Liver (tissue), 9 donors: ENCODE measurements around the gene SGTB. TPM values are rescaled to one million over a fixed set of nuclear protein-coding genes. Genes with fewer than 3 reads are reported as not detected.

Experiments used
- DNase-seq: peaks from one replicate; pipeline ENCODE4 v3.0.0-alpha.2; 2017; ENCODE audit warnings: low spot score
- H3K27ac ChIP-seq, 2 donors: one replicate each; pipeline ENCODE4 v1.7.0; 2013; ENCODE audit warnings: inconsistent platforms in 2 of 2, low read length in 2 of 2, control low read depth in 1 of 2, low read depth in 1 of 2, mild to moderate bottlenecking in 1 of 2
- H3K27me3 ChIP-seq, 4 donors: one replicate each; pipeline versions ENCODE4 v1.6.1 to v1.7.0; 2013; ENCODE audit warnings: low read length in 3 of 4, inconsistent platforms in 1 of 4, mild to moderate bottlenecking in 1 of 4, moderate library complexity in 1 of 4; ENCODE audit not compliant: control insufficient read depth in 4 of 4, insufficient read depth in 4 of 4
- H3K36me3 ChIP-seq, 4 donors: one replicate each; pipeline versions ENCODE4 v1.6.1 to v1.7.0; 2013; ENCODE audit warnings: low read length in 3 of 4, mild to moderate bottlenecking in 3 of 4, low read depth in 1 of 4, moderate library complexity in 1 of 4; ENCODE audit not compliant: control insufficient read depth in 4 of 4, insufficient read depth in 3 of 4
- H3K4me1 ChIP-seq, 4 donors: one replicate each; pipeline versions ENCODE4 v1.6.1 to v1.7.0; 2013; ENCODE audit warnings: low read length in 3 of 4, mild to moderate bottlenecking in 3 of 4, moderate library complexity in 1 of 4; ENCODE audit not compliant: control insufficient read depth in 4 of 4, insufficient read depth in 4 of 4
- H3K4me3 ChIP-seq, 3 donors: one replicate each; pipeline versions ENCODE4 v1.6.1 to v1.7.0; 2013; ENCODE audit warnings: low read length in 3 of 3, control low read depth in 1 of 3, low read depth in 1 of 3, mild to moderate bottlenecking in 1 of 3
- H3K9ac ChIP-seq, 2 donors: one replicate each; pipeline ENCODE4 v1.7.0; 2013; ENCODE audit warnings: low read length in 2 of 2, mild to moderate bottlenecking in 2 of 2, moderate library complexity in 2 of 2, control low read depth in 1 of 2, low read depth in 1 of 2
- H3K9me3 ChIP-seq, 4 donors: one replicate each; pipeline versions ENCODE4 v1.6.1 to v1.7.0; 2013; ENCODE audit warnings: low read length in 3 of 4; ENCODE audit not compliant: control insufficient read depth in 4 of 4
- CTCF ChIP-seq: fragments of 150-350 bp; IDR thresholded peaks from 2 replicates; pipeline ENCODE4 v1.5.1; 2017; ENCODE audit warnings: improper control_type of control experiment, low read depth, low read length; ENCODE audit not compliant: missing input control
- FOXA1 ChIP-seq: IDR thresholded peaks from 2 replicates; pipeline ENCODE4 v1.6.1; 2016; ENCODE audit warnings: antibody characterized with exemption
- FOXA2 ChIP-seq: IDR thresholded peaks from 2 replicates; pipeline ENCODE4 v1.6.1; 2016; ENCODE audit warnings: antibody characterized with exemption
- GABPA ChIP-seq, 2 donors: IDR thresholded peaks in 1 of 2; conservative IDR thresholded peaks in 1 of 2; 2 replicates each; pipeline ENCODE4 v1.6.1; 2016; ENCODE audit warnings: antibody characterized with exemption in 2 of 2, mild to moderate bottlenecking in 1 of 2, moderate library complexity in 1 of 2
- HNF4A ChIP-seq, 2 donors: conservative IDR thresholded peaks; 2 replicates each; pipeline ENCODE4 v1.6.1; 2016; ENCODE audit warnings: antibody characterized with exemption in 2 of 2, mild to moderate bottlenecking in 2 of 2
- HNF4G ChIP-seq: IDR thresholded peaks from 2 replicates; pipeline ENCODE4 v1.6.1; 2016; ENCODE audit warnings: antibody characterized with exemption
- JUND ChIP-seq, 2 donors: IDR thresholded peaks; 2 replicates each; pipeline ENCODE4 v1.6.1; 2016; ENCODE audit warnings: antibody characterized with exemption in 2 of 2
- NR2F2 ChIP-seq: IDR thresholded peaks from 2 replicates; pipeline ENCODE4 v1.6.1; 2016; ENCODE audit warnings: antibody characterized with exemption
- RAD21 ChIP-seq, 2 donors: IDR thresholded peaks; 2 replicates each; pipeline ENCODE4 v1.6.1; 2016; ENCODE audit warnings: antibody characterized with exemption in 2 of 2, mild to moderate bottlenecking in 2 of 2
- RXRA ChIP-seq, 2 donors: IDR thresholded peaks; 2 replicates each; pipeline ENCODE4 v1.6.1; 2017 to 2018; ENCODE audit warnings: antibody characterized with exemption in 2 of 2, mild to moderate bottlenecking in 1 of 2
- SP1 ChIP-seq: IDR thresholded peaks from 2 replicates; pipeline ENCODE4 v1.6.1; 2018; ENCODE audit warnings: antibody characterized with exemption, mild to moderate bottlenecking
- WGBS: extraction: QIAGEN DNeasy Blood & Tissue Kit; methylation state at CpG from one replicate; pipeline ENCODE4 v1.1.7; 2013; 5-methylcytosine and 5-hydroxymethylcytosine counted together
- polyA plus RNA-seq, 2 donors: library from polyadenylated mRNA; stranded (reverse) in 1 of 2; unstranded in 1 of 2; fragments of 200-250 nt in 1 of 2; fragments of >200 nt in 1 of 2; fragmentation: Nextera tagmentation in 1 of 2; extraction: Ambion mirVana in 1 of 2; gene quantifications; one replicate each; pipeline versions ENCODE4 v1.2.1 to v1.2.3, GENCODE V29; 2013 to 2015
- total RNA-seq, 2 donors: library from RNA; depleted of rRNA; stranded (reverse); fragments of >200 nt; gene quantifications; one replicate each; pipeline ENCODE4 v1.2.3, GENCODE V29; 2014
- TF ChIP-seq, protein P1 (sequence below): IDR thresholded peaks from 2 replicates; pipeline ENCODE4 v1.6.1; 2016; ENCODE audit warnings: antibody characterized with exemption
- donor health status: healthy.
- donor health status: healthy.
- donor health status: healthy.
- donor health status: healthy.
- donor health status: healthy.

The SGTB gene
- total and polyA plus RNA-seq, 4 donors = 0.79 to 3.2 (median 1.9) TPM

DNA sequence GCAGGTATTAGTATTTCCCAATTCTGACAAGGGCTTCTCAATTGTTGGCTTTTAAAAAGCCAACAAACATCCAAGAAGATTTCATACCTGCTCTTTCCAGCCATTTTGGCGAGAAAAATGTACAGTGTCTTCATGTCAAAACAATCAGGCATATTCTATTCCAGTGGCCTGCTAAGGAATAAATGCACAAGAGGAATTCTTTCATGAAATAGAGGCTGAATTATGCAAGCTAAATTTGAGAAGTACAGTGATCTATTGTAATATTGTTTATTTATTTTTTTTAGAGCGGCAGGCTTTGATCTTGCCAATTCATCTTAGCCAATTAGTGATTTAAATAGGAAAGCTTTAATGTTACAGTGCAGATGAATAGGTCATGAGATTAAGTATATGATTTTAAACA lies 49.4 kb upstream of the SGTB start:
- Histone ChIP-seq H3K27me3 (no peaks in the 10 kb centered on the region), H3K27ac (no peak overlapping the region), H3K4me1 (peaks cover 0 to 8% (median 4%) of the 10 kb centered on the region in 4 donors), H3K36me3 (peaks cover 0 to 2% (median 0%) of the 10 kb centered on the region in 4 donors), H3K4me3 (no peak overlapping the region), H3K9me3 (no peaks in the 10 kb centered on the region), H3K9ac (no peak overlapping the region)
- no peak for TF ChIP-seq NR2F2
- no peak for TF ChIP-seq RXRA (IDR thresholded peaks at IDR 0.05)
- TF ChIP-seq HNF4A (conservative IDR thresholded peaks at IDR 0.05) = no peak
- TF ChIP-seq CTCF = no peak
- TF ChIP-seq, protein P1, sequence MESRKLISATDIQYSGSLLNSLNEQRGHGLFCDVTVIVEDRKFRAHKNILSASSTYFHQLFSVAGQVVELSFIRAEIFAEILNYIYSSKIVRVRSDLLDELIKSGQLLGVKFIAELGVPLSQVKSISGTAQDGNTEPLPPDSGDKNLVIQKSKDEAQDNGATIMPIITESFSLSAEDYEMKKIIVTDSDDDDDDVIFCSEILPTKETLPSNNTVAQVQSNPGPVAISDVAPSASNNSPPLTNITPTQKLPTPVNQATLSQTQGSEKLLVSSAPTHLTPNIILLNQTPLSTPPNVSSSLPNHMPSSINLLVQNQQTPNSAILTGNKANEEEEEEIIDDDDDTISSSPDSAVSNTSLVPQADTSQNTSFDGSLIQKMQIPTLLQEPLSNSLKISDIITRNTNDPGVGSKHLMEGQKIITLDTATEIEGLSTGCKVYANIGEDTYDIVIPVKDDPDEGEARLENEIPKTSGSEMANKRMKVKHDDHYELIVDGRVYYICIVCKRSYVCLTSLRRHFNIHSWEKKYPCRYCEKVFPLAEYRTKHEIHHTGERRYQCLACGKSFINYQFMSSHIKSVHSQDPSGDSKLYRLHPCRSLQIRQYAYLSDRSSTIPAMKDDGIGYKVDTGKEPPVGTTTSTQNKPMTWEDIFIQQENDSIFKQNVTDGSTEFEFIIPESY = no peak
- no peak for TF ChIP-seq SP1
- no peak for TF ChIP-seq JUND (IDR thresholded peaks at IDR 0.05)
- TF ChIP-seq FOXA2 = no peak
- no peak for DNase-seq
- WGBS = 96% methylated on average over 2 of the region's 2 CpGs

DNA sequence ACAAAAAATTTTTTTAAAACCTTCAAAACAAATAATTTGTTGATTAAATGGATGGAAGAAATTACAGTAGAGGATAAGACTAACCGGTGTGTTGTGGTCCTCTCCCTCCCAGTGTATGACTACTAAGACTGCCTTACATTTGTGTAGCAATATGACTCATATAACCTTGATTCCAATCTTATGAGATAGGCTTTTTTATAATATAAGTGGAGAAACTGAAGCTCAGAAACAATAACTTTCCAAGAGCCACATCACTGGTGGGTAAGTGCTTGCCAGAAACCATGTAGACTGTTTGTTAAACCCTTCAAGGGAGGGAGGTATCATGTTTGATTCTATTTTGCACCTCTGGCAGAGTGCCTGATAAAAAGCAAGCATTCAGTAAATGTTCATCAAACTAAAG lies 47.6 kb upstream of the SGTB start:
- Histone ChIP-seq H3K9ac (no peak overlapping the region), H3K36me3 (peaks cover 0 to 2% (median 0%) of the 10 kb centered on the region in 4 donors), H3K27ac (no peak overlapping the region), H3K4me3 (no peak overlapping the region), H3K9me3 (no peaks in the 10 kb centered on the region), H3K4me1 (peaks cover 0 to 8% (median 4%) of the 10 kb centered on the region in 4 donors), H3K27me3 (no peaks in the 10 kb centered on the region)
- DNase-seq = no peak
- 1% methylated on average over 1 of the region's 1 CpG for WGBS
- TF ChIP-seq FOXA2 = no peak
- TF ChIP-seq CTCF = no peak
- no peak for TF ChIP-seq GABPA (IDR thresholded peaks at IDR 0.05 in 1 of 2, conservative IDR thresholded peaks at IDR 0.05 in 1 of 2)
- TF ChIP-seq SP1 = no peak
- TF ChIP-seq RAD21 (IDR thresholded peaks at IDR 0.05) = no peak
- TF ChIP-seq RXRA (IDR thresholded peaks at IDR 0.05) = no peak

GRCh38 chr5:65768723-65769346 lies 46.9 kb upstream of the SGTB start:
- Histone ChIP-seq H3K27ac (no peak overlapping the region), H3K9me3 (no peaks in the 10 kb centered on the region), H3K4me1 (peaks cover 0 to 8% (median 4%) of the 10 kb centered on the region in 4 donors), H3K36me3 (peaks cover 0 to 2% (median 0%) of the 10 kb centered on the region in 4 donors), H3K9ac (no peak overlapping the region), H3K4me3 (no peak overlapping the region), H3K27me3 (no peaks in the 10 kb centered on the region)
- no peak for DNase-seq
- 79% methylated on average over 7 of the region's 7 CpGs for WGBS
- TF ChIP-seq, protein P1 = no peak
- TF ChIP-seq RXRA (IDR thresholded peaks at IDR 0.05) (peak; percentile 37 to 66), CTCF (no peak), FOXA1 (no peak), HNF4G (no peak), JUND (IDR thresholded peaks at IDR 0.05) (no peak), GABPA (IDR thresholded peaks at IDR 0.05 in 1 of 2, conservative IDR thresholded peaks at IDR 0.05 in 1 of 2) (no peak), FOXA2 (no peak), RAD21 (IDR thresholded peaks at IDR 0.05) (peak in 1 of 2 donors; percentile 49), HNF4A (conservative IDR thresholded peaks at IDR 0.05) (peak; percentile 22 to 62)
